ENCODE data around the gene KCNMA1. TPM values are rescaled to one million over a fixed set of nuclear protein-coding genes. Genes with fewer than 3 reads are reported as not detected.
A peak's percentile ranks its signal among the peaks of the same experiment; 100 is the strongest.

KCNMA1 gene
- total and polyA plus RNA-seq, 9 of the 15 experiments (the other 6 are each of a cell fraction or from before 2014, with no cell fraction given): 0.01 to 0.95 (median 0.15) TPM; not detected in 4

GRCh38 chr10:77592946-77593636, 44.5 kb downstream of the KCNMA1 start (continued):
- TF ChIP-seq GMEB1 (CRISPR knock-in tag; IDR thresholded peaks at IDR 0.05) (no peak), JUN (IDR thresholded peaks at IDR 0.05; ENCODE audit: borderline replicate concordance, low read depth, low read length) (peak; percentile 37; the same call in 1 of the 2 replicates), JUN (CRISPR knock-in tag; IDR thresholded peaks at IDR 0.05; ENCODE audit: borderline replicate concordance) (no peak), FOXA1 (IDR thresholded peaks at IDR 0.05; ENCODE audit: borderline replicate concordance) (no peak), SAP30 (IDR thresholded peaks at IDR 0.05; ENCODE audit: borderline replicate concordance, insufficient read depth, low read depth, low read length, poor library complexity, severe bottlenecking) (no peak), FOSL1 (tag; conservative IDR thresholded peaks at IDR 0.05) (peak; percentile 95), ZNF124 (CRISPR knock-in tag; IDR thresholded peaks at IDR 0.05) (no peak), CBX5 (IDR thresholded peaks at IDR 0.05; ENCODE audit: borderline replicate concordance, low read depth) (no peak), KAT7 (CRISPR knock-in tag; IDR thresholded peaks at IDR 0.05; ENCODE audit: borderline replicate concordance) (no peak), NFE2 (IDR thresholded peaks at IDR 0.05; ENCODE audit: low read depth) (peak; percentile 46; the same call in 1 of the 2 replicates), CREB1 (IDR thresholded peaks at IDR 0.05) (no peak), CREB1 (CRISPR knock-in tag; IDR thresholded peaks at IDR 0.05) (no peak), SMAD3 (CRISPR knock-in tag; conservative IDR thresholded peaks at IDR 0.05) (no peak), ZNF398 (CRISPR knock-in tag; IDR thresholded peaks at IDR 0.05) (no peak), XRCC4 (IDR thresholded peaks at IDR 0.05; ENCODE audit: extremely low read depth, insufficient read depth, insufficient read length) (no peak), CC2D1A (IDR thresholded peaks at IDR 0.05) (no peak), FOXM1 (IDR thresholded peaks at IDR 0.05; ENCODE audit: low read depth) (no peak), FOXM1 (CRISPR knock-in tag; IDR thresholded peaks at IDR 0.05; ENCODE audit: low read depth) (no peak), RBBP5 (IDR thresholded peaks at IDR 0.05; ENCODE audit: borderline replicate concordance, insufficient read depth, low read length, poor library complexity, severe bottlenecking) (no peak), GTF2A2 (tag; IDR thresholded peaks at IDR 0.05) (no peak), TFE3 (CRISPR knock-in tag; IDR thresholded peaks at IDR 0.05) (no peak), RFX5 (IDR thresholded peaks at IDR 0.05; ENCODE audit: low read depth, low read length) (no peak), DIDO1 (tag; IDR thresholded peaks at IDR 0.05; ENCODE audit: low read depth) (no peak), ZNF384 (IDR thresholded peaks at IDR 0.05; ENCODE audit: low read depth, low read length) (no peak), TFAM (CRISPR knock-in tag; conservative IDR thresholded peaks at IDR 0.05) (no peak), ZNF436 (CRISPR knock-in tag; IDR thresholded peaks at IDR 0.05) (no peak)
